PFSK-1 (cell line): ENCODE measurements around the gene SH3PXD2A.

Experiments used
- POLR2AphosphoS5 ChIP-seq: IDR thresholded peaks from 2 replicates; pipeline ENCODE4 v1.6.1; 2012; ENCODE audit warnings: low read depth, mild to moderate bottlenecking, control low read depth, low read length, moderate library complexity
- TAF1 ChIP-seq: IDR thresholded peaks from 2 replicates; pipeline ENCODE4 v1.6.1; 2012; ENCODE audit warnings: low read length, control low read depth, borderline replicate concordance; ENCODE audit not compliant: insufficient read depth

DNA sequence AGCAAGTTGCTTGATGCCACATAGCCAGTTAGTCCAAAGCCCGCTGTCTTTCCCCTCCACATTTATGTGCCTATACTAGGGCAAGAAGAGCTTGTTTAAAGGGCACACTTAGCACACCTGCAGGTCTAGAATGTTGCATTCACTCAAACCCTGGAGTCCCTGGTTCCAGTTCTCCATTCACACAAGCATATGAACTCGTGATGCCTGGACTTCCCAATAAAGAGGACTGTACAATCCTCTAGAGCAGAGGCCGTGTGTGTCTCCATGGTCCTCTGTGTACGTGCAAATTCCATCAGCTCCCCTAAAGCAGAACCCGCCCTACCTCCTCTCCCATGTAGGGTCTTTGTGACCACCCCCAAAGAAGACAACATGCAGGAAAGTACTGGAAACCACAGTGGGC, 3.0 kb upstream of the SH3PXD2A start:
- no peak for TF ChIP-seq POLR2AphosphoS5
- no peak for TF ChIP-seq TAF1
